HG02588 (cell line): ENCODE results near the gene ATG16L1.

Experiments used
- ATAC-seq: cut with Tn5 transposase; IDR thresholded peaks from one replicate; pipeline ENCODE4 v1.9.1; 2021; ENCODE audit warnings: mild to moderate bottlenecking, moderate library complexity; ENCODE audit not compliant: unreplicated experiment

Gene ATG16L1

DNA sequence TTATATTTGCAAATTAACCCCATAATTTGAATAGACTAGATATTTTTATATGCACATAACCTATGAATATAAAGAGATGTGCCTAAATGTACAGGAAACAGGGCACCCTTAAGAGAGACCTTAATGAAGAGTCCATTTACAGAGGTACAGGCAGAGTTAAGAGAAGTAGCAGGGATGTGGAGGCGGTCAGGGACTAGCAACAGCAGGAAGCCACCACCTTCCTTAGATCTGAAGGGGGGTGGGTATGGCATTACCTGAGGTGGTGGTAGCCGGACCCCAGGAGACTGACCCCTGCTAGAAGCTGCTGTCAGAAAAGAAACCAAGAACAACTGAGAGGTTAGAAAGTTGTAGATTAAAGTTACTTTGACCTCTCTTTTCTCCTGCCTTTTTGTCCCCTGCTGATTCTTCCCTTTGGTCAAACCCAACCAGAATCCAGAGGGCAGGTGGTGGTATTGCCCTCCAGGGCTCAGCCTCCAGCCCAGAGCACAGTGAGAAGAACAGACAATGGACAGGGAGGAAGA is 24.9 kb upstream of the ATG16L1 start:
- no peak for ATAC-seq

- no peak for ATAC-seq
These were observed 24.0 kb upstream of the ATG16L1 start for GRCh38 chr2:233227346-233227978.

DNA sequence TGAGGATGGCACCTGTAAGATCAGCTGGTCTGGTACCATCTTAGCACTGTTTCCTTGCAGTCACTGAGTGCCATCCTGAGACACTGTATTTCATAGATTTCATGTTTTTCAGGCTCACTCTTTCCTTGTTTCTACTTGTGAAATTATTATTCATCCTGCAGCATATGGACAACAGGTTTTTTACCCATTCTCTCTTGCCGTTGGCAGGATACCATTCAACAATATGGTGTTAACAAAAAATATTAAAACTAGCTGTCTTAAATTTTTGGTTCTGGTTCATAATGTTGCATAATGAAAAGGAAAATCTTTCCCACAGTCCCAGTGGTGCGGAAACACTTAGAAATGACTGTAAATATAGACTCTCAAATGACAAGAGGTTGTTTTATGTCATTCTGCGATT is 23.1 kb upstream of the ATG16L1 start:
- ATAC-seq: no peak

DNA sequence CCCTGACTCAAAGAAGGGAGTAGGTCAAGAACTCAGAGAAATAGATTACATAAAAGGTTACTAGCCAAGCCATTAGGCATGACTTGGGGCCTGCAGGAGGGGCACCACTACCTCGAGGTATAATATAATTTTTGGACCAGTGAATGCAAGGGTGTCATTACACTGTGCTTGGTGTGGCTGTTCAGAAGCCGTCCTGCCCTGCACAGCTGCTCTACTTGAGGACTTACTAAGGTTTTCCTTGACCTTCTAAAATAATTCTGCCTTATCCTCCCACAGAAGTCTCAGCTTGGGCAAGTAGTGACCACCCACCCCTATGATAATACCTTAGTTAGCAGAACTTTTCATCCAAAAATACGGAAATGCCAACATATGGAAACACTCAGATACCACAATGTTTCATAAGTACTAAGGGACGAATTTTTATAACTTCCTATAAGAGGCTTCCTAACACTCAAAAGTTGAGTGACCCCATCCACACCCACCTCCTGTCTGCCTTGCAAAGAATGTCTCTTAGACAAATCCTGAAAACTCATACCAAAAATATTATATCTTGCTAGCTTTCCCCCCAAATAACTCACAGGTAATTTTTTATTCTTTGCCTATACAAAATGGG is 17.7 kb upstream of the ATG16L1 start:
- no peak for ATAC-seq

GRCh38 chr2:233234264-233234663 is 17.2 kb upstream of the ATG16L1 start:
- no peak for ATAC-seq

DNA sequence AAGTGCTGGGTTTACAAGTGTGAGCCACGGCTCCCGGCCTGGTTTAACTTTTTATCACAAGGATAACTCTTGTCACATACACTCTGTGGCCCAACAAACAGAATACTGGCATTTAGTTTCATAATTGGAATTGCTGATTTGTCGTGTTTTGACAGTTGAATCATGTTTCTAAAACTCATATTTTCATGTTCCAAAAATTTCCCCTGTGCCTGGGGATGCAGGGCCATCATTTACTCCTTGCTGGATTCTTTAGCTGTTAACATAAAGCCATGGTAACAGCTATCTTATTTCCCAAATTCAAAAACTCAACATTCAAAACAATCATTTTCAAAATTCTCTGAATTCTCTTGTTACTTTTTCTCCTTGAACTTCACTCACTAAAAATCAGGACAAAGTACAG is 16.5 kb upstream of the ATG16L1 start:
- no peak for ATAC-seq

GRCh38 chr2:233235977-233236376 is 15.5 kb upstream of the ATG16L1 start:
- ATAC-seq: no peak

DNA sequence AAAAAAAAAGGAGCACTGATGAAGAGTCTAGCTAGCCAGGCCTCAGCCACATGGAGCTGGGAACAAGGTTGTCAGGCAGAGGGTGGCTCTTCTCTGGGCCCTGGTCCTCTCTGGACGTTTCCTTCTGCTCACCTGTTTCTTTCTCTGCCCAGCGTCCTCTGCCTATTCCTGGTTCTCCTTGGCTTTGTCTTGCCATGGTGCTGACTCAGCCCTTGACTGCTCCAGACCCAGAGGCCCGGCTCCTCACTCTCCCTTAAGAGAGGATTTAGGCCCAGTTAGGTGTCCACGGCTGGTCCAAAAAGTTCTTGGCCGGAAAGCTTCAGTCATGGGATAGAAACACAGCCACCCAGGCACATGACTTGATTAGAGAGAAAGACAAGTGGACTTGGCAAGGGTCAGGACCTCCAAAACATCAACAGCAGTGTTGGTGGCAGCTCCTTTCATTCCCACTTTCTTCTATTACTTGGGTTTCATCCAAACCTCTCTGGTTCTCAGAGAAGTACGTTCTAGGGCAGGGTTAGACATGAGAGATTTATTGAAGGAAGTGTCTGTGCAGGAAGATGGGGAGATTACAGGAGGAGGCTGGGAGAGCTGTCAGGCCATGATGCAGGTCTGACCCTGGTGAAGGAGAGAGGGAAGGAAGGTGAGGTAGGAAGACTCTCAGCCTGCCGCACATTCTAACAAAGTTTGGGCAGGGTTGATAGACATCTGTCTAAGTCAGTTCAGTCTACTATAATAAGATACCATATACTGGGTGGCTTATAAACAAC is 14.5 kb upstream of the ATG16L1 start:
- ATAC-seq: no peak

DNA sequence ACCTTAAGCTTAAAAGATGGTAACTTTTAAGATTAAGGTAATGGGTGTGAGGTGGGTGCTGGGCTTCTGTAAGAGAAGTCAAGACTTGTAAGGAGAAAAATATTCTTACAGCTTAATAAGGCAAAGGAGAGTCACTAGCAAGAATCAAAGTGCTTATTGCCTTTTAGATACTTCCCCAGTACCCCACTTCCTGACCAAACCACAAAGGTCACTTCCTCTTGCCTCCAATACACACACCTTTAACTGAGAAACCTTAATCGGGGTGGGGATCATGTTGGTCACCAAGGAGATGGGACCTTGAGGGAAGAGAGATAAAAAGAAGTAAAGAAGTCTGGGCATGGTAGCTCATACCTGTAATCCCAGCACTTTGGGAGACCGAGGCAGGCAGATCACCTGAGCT is 10.6 kb upstream of the ATG16L1 start:
- ATAC-seq: no peak

GRCh38 chr2:233241803-233242202 is 9.7 kb upstream of the ATG16L1 start:
- ATAC-seq: no peak

DNA sequence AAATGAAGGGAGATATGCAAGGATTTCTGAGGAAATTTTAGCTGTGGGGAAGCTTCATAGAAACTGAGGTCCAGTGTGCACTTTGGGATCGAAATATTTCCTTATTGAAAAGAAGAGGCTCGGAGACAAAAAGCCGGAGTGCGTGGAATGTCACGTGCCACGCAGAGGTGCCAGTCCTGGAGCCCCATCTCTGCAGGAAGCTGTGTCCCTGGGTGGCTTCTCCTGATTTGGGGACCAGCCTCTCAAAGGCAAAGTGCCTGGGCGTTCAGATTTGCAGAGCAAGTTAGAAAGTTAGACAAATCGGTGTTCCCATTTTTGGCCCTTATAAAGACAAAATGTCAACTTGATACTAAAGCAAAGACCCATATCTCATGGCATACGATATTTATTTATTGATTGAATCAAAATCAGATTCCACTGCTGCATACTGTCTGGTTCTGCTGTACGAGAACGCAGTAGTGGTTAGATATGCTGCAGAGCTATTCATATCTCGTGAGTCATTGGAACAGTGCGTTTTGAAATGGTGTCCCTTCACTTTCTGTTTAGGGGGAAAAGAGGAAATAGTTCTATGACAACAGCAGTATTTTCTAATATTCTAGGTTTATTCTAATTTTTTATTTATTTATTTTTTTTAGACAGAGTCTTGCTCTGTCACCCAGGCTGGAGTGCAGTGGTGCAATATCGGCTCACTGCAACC is 9.1 kb upstream of the ATG16L1 start:
- ATAC-seq: no peak

GRCh38 chr2:233243348-233243747 is 8.1 kb upstream of the ATG16L1 start:
- no peak for ATAC-seq

GRCh38 chr2:233244818-233245217 is 6.7 kb upstream of the ATG16L1 start:
- no peak for ATAC-seq

DNA sequence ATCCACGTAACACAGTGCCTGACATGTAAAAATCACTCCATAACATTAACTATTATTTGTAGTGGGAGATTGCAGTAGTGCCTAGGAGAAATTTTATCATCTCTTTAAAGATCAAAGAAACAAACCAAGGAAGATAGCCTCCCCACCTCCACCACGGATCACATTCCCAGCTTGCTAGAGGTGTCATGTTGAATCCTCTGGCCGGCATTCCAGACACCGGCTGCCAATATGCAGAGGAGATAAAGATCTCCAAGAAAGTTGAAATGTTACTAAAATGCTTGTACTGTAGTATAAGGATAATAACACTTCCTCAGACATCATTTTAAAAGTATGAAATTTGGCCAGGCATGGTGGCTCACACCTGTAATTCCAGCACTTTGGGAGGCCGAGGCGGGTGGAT is 6.1 kb upstream of the ATG16L1 start:
- ATAC-seq: no peak

DNA sequence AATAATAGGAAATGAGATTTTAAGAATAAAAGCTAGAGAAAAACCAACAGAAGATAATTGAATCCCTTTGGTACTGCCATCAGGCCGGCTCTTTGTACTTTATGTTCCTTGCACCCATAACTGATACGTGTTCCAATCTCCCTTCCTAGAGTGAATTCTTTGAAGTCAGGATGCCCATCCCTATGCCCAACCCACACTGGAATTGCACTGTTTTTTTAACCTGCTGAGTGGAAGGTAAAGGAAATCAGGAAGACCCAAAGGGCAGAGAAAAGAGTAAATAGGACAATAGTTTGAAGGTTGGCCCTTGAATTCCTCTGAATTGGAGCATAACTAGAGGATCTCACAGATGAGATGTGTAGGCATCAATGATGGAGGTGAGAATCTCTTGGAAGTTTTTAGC is 4.4 kb upstream of the ATG16L1 start:
- no peak for ATAC-seq

DNA sequence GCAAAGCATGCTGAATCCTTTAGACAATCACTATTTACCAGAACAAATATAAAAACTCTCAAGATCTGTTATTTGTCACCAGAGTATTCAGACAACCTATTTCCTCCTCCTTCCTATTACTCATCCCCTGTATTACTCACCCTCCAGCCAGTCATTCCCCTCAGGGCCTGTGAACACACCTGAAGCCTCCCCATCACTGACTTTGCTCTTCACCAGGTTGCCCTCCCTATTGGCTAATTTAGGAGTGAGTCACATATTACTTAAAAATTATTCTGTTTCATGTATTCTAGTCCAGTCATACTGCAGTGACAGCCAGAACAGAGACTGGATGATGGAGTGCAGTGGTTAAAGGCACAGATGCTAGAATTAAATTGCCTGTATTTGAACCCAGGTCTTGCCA is 3.7 kb upstream of the ATG16L1 start:
- ATAC-seq: no peak

DNA sequence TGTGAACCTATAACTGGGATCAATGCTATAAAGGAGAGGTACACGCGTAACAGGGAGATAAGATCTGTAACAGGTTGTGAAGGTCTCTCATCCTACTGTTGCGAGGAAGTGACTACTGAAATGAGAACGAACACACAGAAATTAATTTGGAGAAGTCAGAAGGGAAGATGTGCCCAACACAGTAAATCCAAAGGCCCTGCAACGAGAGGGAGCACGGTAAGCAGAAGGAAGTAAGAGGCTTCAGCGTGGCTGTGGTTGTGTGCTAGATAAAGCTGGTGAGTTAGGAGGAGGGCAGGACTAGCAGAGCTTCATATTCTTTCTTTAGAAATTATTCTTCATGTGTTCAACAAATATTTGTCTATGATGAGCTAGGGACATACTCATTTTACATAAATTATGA is 2.5 kb upstream of the ATG16L1 start:
- ATAC-seq: no peak

DNA sequence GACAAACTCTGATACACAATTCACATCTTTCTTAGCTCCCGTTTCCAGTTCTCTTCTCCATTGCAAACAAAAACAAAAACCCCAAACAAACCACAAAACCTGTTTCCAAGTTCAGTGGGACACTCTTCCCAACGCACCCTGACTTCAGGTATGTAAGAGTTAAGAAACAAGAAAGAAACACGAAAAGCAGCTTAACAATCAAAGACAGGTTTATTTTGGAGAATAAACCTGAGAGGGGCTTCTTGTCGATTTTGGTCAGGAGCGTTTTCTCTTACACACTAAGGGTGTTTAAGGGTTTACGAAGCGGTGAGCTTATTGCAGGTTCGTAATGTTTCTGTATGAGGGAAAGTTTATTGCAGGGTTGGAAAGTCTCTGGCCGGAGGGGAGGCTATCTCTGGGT is 905 bp upstream of the ATG16L1 start:
- ATAC-seq: no peak

DNA sequence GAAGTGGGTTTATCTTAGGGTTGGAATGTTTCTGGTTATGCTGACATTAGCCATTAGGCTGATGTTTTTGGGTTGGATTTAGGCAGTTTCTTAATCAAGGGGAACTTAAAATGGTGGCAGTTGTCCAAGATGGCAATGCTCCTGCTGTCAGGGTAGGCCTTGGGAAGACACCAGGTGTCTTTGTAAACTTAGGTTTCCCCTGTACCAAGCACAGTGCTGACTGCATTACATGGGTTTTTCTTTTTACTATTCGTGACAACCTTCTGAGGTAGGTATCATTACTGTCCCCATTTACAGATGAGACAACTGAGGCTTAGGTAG is 528 bp upstream of the ATG16L1 start:
- peak; percentile 13 for ATAC-seq

DNA sequence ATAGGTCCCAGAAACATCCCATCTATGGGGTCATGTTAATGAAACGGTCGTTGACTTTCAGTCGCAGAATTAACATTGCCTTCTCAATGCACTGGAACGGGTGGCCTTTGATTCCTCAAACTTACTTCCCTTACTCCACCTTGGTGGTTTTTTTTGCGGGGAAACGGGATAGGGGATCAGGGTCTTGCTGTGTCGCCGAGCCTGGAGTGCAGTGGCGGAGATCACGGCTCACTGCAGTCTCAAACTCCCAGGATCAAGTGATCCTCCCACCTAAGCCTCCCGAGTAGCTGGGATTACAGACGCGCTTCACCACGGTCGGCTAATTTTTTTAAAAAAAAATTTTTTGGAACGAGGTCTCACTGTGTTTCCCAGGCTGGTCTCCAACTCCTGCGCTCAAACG is 754 bp downstream of the ATG16L1 start:
- no peak for ATAC-seq

- ATAC-seq: no peak
These were observed 3.7 kb downstream of the ATG16L1 start for GRCh38 chr2:233255151-233255550.

DNA sequence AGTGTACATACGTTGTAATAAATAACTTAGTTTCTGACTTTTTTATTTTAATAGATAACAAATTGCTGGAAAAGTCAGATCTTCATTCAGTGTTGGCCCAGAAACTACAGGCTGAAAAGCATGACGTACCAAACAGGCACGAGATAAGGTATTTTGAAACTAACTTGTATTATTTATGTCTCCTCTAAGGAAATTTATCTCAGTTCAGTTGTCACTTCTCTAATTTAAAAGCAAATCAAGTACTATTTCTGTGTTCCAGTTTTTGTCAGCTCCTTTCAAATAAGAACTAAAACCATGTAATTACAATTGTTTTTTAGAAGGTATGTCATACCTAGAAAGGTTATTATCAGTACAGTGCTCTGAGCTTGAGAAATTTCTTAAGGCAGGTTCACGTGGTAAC is 4.6 kb downstream of the ATG16L1 start:
- ATAC-seq: no peak
